ENCODE measurements around the gene UGP2.
"Not testable (repeated sequence)": the region's sequence is repeated elsewhere in the genome, so short reads cannot be mapped to it uniquely, and the experiment has no call there.

UGP2 gene

DNA sequence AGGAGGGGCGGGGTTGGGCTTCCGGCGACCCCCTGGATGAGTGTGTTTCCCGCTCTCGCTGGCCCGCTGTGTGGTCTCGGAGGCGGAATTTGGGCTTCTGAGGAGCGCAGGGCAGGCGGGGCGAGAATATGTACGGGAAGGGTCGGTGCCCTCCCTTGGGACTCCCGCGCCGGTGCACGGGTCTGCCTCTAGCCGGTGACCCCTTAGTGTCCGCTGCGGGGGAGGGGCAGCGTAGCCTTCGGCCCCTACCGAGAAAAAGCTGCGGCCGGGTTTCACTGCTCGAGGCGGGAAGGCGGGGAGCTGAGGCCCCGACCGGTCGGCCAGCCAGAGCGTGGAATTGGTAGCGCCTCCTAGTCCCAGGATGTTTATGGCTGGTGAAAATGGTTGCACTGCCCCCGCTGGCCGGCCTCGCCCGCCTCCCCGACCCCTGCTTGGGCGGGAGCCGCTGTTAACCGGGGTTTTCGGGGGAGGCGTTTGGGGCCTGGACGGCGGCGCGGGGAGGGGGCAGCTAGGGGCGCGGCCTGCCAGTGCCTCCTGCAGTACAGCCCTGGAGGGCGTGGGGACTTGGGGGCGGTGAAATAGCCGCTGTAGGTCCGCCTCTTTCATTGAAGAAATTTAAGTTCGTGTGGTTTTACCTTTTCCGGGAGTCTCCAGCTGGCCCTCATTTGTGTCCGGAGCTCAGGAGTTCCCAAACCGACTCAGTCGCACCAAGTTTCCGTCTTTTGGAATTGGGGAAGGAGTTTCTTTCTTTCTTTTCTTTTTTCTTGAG lies at the start of gene UGP2:
Gene UGP2 (plus strand): TSS at position 643 of the 769 bp plus-strand sequence. CDS start 290 bp downstream, outside the sequence.
- TF ChIP-seq, protein P1, sequence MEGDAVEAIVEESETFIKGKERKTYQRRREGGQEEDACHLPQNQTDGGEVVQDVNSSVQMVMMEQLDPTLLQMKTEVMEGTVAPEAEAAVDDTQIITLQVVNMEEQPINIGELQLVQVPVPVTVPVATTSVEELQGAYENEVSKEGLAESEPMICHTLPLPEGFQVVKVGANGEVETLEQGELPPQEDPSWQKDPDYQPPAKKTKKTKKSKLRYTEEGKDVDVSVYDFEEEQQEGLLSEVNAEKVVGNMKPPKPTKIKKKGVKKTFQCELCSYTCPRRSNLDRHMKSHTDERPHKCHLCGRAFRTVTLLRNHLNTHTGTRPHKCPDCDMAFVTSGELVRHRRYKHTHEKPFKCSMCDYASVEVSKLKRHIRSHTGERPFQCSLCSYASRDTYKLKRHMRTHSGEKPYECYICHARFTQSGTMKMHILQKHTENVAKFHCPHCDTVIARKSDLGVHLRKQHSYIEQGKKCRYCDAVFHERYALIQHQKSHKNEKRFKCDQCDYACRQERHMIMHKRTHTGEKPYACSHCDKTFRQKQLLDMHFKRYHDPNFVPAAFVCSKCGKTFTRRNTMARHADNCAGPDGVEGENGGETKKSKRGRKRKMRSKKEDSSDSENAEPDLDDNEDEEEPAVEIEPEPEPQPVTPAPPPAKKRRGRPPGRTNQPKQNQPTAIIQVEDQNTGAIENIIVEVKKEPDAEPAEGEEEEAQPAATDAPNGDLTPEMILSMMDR (IDR thresholded peaks at IDR 0.05; ENCODE audit: low read depth, low read length): no peak
- DNase-seq (ENCODE audit: low read depth in 2 of 2): peak; percentile 96 to 98

DNA sequence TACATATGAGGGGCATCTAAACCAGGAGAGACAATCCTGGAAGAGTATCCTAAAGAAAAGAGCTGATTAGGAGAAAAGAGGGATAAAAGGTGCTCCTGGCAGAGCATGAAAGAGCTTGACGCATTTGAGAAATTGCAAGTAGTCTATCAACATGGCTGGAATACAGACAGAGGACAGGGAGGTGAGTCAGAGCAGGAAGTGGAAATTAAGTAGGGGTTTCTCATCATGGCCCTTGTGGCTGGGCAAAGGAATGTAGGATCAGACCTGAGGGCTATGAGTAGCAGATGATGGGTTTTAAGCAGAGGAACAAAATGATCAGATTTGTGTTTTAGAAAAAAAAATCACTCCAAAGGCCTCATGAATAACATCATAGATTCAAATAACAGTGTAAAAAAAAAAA lies 49.2 kb upstream of the UGP2 start:
- DNase-seq (ENCODE audit: low read depth in 2 of 2): peak; percentile 71 to 96
- TF ChIP-seq, protein P1 (IDR thresholded peaks at IDR 0.05; ENCODE audit: low read depth, low read length): no peak
- no peak overlapping the region for H3K4me3 ChIP-seq (replicated peaks in 1 of 2; ENCODE audit: low read depth in 2 of 2, low read length in 2 of 2)

More for the DNA sequence above, at the start of gene UGP2:
- H3K4me3 ChIP-seq (replicated peaks in 1 of 2; ENCODE audit: low read depth in 2 of 2, low read length in 2 of 2): peak within 1 kb of the TSS; percentile 81 to 88

DNA sequence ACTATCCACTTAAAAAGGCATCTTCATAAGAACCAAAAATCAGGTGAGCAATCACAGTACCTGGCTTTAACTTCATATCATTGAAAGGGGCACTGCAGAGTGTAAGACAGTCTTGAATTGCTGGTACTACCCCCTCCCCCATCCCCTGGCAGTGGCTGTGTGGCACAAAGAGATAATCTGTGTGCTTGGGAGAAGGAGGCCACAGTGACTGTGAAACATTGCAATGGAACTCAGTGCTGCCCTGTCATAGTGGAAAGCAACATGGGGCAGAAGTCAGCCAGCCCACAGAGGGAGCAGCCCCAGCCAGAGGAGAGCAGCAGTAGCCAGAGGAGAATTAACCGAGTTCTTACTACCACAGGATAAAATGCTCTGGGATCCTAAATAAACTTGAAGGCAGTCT lies 45.3 kb upstream of the UGP2 start:
- no peak for DNase-seq (ENCODE audit: low read depth in 2 of 2)
- no peak overlapping the region for H3K4me3 ChIP-seq (replicated peaks in 1 of 2; ENCODE audit: low read depth in 2 of 2, low read length in 2 of 2)
- TF ChIP-seq, protein P1 (IDR thresholded peaks at IDR 0.05; ENCODE audit: low read depth, low read length): no peak

DNA sequence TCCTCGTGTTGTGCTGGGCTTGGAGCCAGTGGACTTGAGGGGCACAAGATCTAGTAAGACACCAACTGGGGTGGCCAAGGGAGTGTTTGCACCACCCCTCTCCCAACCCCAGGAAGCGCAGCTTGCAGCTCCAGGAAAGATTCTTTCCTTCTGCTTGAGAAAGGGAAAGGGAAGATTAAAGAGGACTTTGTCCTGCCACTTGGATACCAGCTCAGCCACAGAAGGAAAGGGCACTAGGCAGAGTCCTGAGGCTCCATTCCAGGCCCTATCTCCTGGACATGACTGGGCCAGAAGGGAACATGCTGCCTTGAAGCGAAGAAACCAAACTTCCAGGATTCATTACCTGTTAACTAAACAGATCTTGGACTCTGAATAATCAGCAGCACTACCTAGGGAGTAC lies 44.9 kb upstream of the UGP2 start:
- TF ChIP-seq, protein P1 (IDR thresholded peaks at IDR 0.05; ENCODE audit: low read depth, low read length): no peak
- no peak for DNase-seq (ENCODE audit: low read depth in 2 of 2)
- H3K4me3 ChIP-seq (replicated peaks in 1 of 2; ENCODE audit: low read depth in 2 of 2, low read length in 2 of 2): no peak overlapping the region

DNA sequence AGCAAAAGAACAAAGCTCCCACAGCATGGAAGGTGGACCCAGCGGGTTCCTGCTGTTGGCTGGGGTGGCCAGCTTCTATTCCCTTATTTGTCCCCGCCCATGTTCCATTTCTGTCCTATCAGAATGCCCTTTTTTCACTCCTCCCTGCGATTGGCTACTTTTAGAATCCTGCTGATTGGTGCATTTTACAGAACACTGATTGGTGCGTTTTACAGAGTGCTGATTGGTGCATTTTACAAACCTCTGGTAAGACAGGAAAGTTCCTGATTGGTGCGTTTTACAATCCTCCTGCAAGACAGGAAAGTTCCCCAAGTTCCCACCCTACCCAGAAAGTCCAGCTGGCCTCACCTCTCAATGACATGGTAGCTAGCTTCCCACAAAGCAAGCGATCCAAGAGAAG lies 40.2 kb upstream of the UGP2 start:
- DNase-seq (ENCODE audit: low read depth in 2 of 2): no peak
- TF ChIP-seq, protein P1 (IDR thresholded peaks at IDR 0.05; ENCODE audit: low read depth, low read length): no peak
- H3K4me3 ChIP-seq (replicated peaks in 1 of 2; ENCODE audit: low read depth in 2 of 2, low read length in 2 of 2): no peak overlapping the region

DNA sequence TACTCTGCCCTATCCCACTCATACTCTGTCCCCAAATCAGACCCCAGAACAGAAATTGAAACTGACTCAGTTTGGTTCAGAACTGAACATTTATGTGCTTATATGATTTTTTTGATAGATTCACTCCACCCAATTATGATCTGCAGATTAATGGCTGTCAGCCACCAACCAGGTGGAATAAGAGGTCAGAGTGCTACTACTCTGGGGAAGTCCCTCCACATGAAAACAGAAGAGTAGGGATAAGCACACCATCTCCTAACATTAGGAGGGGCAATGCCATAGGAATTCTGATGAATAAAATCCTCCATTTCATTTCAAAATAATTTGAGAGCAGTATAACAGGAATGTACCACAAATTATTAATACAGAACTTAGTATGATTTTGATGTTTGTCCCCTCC lies 36.3 kb upstream of the UGP2 start:
- no peak overlapping the region for H3K4me3 ChIP-seq (replicated peaks in 1 of 2; ENCODE audit: low read depth in 2 of 2, low read length in 2 of 2)
- no peak for DNase-seq (ENCODE audit: low read depth in 2 of 2)
- TF ChIP-seq, protein P1 (IDR thresholded peaks at IDR 0.05; ENCODE audit: low read depth, low read length): no peak

DNA sequence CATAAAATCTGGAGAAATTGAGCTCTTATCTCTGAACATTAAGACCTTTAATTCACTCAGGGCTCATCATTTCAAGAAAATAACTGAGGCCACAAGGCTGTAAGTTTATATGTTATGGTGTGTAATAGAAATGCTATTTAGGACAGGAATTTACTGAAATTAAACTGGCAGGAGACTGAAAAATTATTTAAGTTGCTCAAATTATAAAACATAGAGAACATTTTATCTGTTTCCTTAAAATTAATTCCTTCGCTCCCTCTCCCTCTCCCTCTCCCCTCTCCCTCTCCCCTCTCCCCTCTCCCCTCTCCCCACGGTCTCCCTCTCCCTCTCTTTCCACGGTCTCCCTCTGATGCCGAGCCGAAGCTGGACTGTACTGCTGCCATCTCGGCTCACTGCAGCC lies 33.7 kb upstream of the UGP2 start:
- H3K4me3 ChIP-seq (replicated peaks in 1 of 2; ENCODE audit: low read depth in 2 of 2, low read length in 2 of 2); DNase-seq (ENCODE audit: low read depth in 2 of 2): not testable (repeated sequence)

DNA sequence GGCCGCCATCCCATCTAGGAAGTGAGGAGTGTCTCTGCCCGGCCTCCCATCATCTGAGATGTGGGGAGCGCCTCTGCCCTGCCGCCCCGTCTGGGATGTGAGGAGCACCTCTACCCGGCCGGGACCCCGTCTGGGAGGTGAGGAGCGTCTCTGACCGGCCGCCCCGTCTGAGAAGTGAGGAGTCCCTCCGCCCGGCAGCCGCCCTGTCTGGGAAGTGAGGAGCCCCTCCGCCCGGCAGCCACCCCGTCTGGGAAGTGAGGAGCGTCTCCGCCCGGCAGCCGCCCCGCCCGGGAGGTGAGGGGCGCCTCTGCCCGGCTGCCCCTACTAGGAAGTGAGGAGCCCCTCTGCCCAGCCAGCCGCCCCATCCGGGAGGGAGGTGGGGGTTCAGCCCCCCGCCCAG lies 32.8 kb upstream of the UGP2 start:
- H3K4me3 ChIP-seq (replicated peaks in 1 of 2; ENCODE audit: low read depth in 2 of 2, low read length in 2 of 2); DNase-seq (ENCODE audit: low read depth in 2 of 2): not testable (repeated sequence)

Data from cardiac fibroblast (primary cell).